ENCODE data around the gene SLC16A3. TPM values are rescaled to one million over a fixed set of nuclear protein-coding genes. Genes with fewer than 3 reads are reported as not detected.

The SLC16A3 gene
- total and polyA plus RNA-seq, 2 of the 8 experiments (the other 6 are each of a cell fraction or from before 2014, with no cell fraction given) = 3.8 to 8.7 TPM

GRCh38 chr17:82242977-82243647 lies 14.3 kb downstream of the SLC16A3 start (continued):
- TF ChIP-seq TBP (IDR thresholded peaks at IDR 0.05; ENCODE audit: low read depth, low read length) = no peak

All from H1 (cell line).